Activated B cell treated with CpG ODN at 0.5 μM for 24 hours (primary cell): ENCODE measurements around the gene NR6A1. TPM values are rescaled to one million over a fixed set of nuclear protein-coding genes. Genes with fewer than 3 reads are reported as not detected.
"Not testable (repeated sequence)": the region's sequence is repeated elsewhere in the genome, so short reads cannot be mapped to it uniquely, and the experiment has no call there.

Experiments used
- ATAC-seq: fragments of 200-7000 bp; cut with Tn5 transposase; one replicate; pipeline ENCODE4 v1.10.0; 2021; ENCODE audit warnings: low read depth, mild to moderate bottlenecking, moderate library complexity
- CTCF ChIA-PET: fragments of 350-600 bp; sonication (Branson Sonifier 250); formaldehyde crosslinking; loops from one replicate; lab custom pipeline; 2021; ENCODE audit warnings: antibody characterized with exemption; lab: Charles Lee
- POLR2A ChIA-PET: fragments of 350-600 bp; sonication (Branson Sonifier 250); formaldehyde crosslinking; loops from one replicate; lab custom pipeline; 2021; ENCODE audit warnings: antibody characterized with exemption; lab: Charles Lee
- DNase-seq: peaks from one replicate; pipeline ENCODE4 v3.0.0; 2022
- H3K27ac Mint-ChIP-seq: one replicate; pipeline ENCODE4 v1.8.0; 2020; ENCODE audit warnings: mixed read lengths
- H3K27me3 Mint-ChIP-seq: one replicate; pipeline ENCODE4 v1.8.0; 2021; ENCODE audit warnings: mixed read lengths
- H3K36me3 Mint-ChIP-seq: one replicate; pipeline ENCODE4 v1.8.0; 2021; ENCODE audit warnings: low read depth, mixed read lengths
- H3K4me1 Mint-ChIP-seq: one replicate; pipeline ENCODE4 v1.8.0; 2021; ENCODE audit warnings: mixed read lengths
- H3K4me3 Mint-ChIP-seq: one replicate; pipeline ENCODE4 v1.8.0; 2020; ENCODE audit warnings: mild to moderate bottlenecking, mixed read lengths
- H3K9me3 Mint-ChIP-seq: one replicate; pipeline ENCODE4 v1.8.0; 2020; ENCODE audit warnings: mixed read lengths
- intact Hi-C: fragments of 100-400 bp; cut with micrococcal nuclease; formaldehyde crosslinking; loops from one replicate; pipeline ENCODE4 v1.15.1; 2024
- total RNA-seq: library from RNA; stranded (reverse); gene quantifications from 2 replicates; pipeline ENCODE4 v1.2.3, GENCODE V29; 2022
- TF ChIP-seq, protein P1 (sequence below): fragments of 200-600 bp; IDR thresholded peaks from one replicate; pipeline ENCODE4 v1.8.0; 2022; ENCODE audit warnings: antibody characterized with exemption, mild to moderate bottlenecking

NR6A1 gene
- total RNA-seq, 1 donor from 2014 or later: 3.1 TPM

DNA sequence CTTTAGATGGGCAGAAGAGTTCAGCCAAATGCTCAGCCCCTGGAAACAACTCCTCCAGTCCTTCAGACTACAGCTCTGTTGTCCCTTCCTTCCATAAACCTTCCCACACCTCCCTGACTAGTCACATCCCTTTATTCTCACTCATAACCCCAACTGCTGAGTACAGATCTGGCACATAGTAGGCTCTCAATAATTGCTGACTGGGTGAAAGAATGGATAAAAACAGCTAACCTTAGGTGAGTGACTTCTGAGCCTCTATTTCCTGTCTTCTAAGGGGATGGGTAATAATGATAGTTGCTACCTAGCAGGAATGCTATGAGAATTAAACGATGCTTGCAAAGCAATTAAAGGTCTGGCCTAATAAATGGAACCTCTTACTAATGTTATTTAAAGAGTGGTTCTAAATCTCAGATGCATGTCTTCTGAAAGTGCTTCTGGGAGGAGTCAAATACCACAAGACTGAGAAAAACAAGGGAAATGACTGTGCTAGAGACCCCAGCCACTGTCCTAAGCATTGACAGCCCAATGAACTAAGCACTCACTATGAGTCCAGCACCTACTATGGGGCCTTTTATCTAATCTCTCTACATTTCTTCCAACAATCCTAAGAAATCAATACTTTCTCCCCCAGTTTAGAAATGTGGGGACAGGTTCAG, 2.5 kb upstream of the NR6A1 start:
- H3K9me3 Mint-ChIP-seq: no peaks in the 10 kb centered on the region
- intact Hi-C loops: loop anchor here (1.0 to 5.0 kb wide), 5 partner anchors 27 to 601 kb away; partner anchors contain the start of gene WDR38
- POLR2A ChIA-PET: interaction anchor here (0.7 to 1.2 kb wide), 2 partner anchors 27 to 80 kb away, joined by 3 to 4 read pairs; partner anchors contain the start of gene WDR38
- H3K4me3 Mint-ChIP-seq: peak overlapping the region; percentile 32
- H3K27ac Mint-ChIP-seq: no peak overlapping the region
- peaks cover 43% of the 10 kb centered on the region for H3K4me1 Mint-ChIP-seq
- DNase-seq (no peak), ATAC-seq (no peak)
- CTCF ChIA-PET: interaction anchor here (0.7 to 10.3 kb wide), 7 partner anchors 9 to 124 kb away, joined by 3 to 216 read pairs (median 4); partner anchors contain the start of gene WDR38
- peaks cover 6% of the 10 kb centered on the region for H3K36me3 Mint-ChIP-seq
- peaks cover 31% of the 10 kb centered on the region for H3K27me3 Mint-ChIP-seq
- TF ChIP-seq, protein P1, sequence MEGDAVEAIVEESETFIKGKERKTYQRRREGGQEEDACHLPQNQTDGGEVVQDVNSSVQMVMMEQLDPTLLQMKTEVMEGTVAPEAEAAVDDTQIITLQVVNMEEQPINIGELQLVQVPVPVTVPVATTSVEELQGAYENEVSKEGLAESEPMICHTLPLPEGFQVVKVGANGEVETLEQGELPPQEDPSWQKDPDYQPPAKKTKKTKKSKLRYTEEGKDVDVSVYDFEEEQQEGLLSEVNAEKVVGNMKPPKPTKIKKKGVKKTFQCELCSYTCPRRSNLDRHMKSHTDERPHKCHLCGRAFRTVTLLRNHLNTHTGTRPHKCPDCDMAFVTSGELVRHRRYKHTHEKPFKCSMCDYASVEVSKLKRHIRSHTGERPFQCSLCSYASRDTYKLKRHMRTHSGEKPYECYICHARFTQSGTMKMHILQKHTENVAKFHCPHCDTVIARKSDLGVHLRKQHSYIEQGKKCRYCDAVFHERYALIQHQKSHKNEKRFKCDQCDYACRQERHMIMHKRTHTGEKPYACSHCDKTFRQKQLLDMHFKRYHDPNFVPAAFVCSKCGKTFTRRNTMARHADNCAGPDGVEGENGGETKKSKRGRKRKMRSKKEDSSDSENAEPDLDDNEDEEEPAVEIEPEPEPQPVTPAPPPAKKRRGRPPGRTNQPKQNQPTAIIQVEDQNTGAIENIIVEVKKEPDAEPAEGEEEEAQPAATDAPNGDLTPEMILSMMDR: no peak

DNA sequence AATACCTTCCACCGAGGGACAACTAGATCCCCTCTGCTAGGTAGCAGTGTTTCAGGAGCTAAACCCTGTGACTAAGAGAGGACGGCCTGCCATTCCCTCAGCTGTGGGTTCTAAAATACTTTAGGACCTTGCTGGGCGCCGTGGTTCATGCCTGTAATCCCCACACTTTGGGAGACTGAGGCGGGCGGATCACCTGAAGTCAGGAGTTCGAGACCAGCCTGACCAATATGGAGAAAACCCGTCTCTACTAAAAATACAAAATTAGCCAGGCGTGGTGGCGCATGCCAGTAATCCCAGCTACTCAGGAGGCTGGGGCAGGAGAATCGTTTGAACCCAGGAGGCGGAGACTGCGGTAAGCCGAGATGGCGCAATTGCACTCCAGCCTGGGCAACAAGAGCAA, 1.8 kb upstream of the NR6A1 start:
- H3K36me3 Mint-ChIP-seq, ATAC-seq, DNase-seq, H3K9me3 Mint-ChIP-seq: not testable (repeated sequence)
- ChIA-PET POLR2A (interaction anchor here (0.7 to 1.2 kb wide), 3 partner anchors 28 to 80 kb away, joined by 3 to 4 read pairs (median 3); partner anchors contain the start of gene WDR38), CTCF (interaction anchor here (0.7 to 10.3 kb wide), 9 partner anchors 8 to 370 kb away, joined by 3 to 216 read pairs (median 8); partner anchors contain the start of genes ARPC5L, RPL35, SCAI and WDR38)
- Mint-ChIP-seq H3K27me3 (peaks cover 33% of the 10 kb centered on the region), H3K27ac (peak overlapping the region; percentile 53), H3K4me1 (peaks cover 43% of the 10 kb centered on the region), H3K4me3 (peak overlapping the region; percentile 88)
- intact Hi-C loops: loop anchor here (5.0 kb wide), 1 partner anchor 156 kb away; no protein-coding TSS in a partner anchor

DNA sequence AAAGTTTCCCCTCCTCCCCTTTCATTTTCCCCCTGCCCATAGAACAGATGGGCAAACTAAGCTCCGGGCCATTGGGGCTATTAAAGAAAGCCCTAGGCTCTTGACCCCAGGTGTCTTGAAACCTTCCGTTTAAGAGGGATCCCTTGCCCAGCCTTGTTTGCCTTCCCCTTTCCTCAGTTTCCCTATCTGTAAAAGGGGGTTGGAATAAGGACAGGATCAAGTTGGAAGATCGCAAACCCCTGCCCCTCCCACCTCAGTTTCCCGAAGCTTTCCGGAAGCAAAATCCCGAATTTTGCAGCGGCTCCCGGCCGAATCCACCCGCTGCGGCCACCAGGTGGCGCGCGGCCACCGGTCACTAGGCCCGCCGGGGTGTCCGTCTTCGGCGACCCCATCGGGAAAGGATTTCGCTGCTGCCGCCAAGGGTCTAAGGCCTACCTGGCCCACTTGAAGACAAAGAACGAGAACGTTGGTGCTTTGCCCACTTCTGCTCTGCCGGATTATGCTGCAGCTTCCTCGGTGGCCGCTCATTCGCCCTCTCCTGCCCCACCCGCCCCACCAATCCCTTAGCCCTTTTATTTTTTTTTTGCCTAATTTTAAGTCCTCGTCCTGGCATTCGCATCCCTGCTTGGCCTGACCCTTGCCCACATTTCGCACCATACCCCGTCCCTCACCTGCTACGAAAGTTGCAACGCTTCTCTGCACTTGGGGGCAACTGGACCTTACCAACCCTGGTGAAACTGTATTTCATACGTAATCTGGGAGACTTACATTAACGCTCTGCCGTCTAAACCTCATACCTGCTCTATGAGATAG, 962 bp upstream of the NR6A1 start:
- Mint-ChIP-seq H3K36me3 (peaks cover 6% of the 10 kb centered on the region), H3K4me3 (peak overlapping the region; percentile 88), H3K27ac (peak overlapping the region; percentile 53), H3K4me1 (peaks cover 43% of the 10 kb centered on the region), H3K9me3 (no peaks in the 10 kb centered on the region), H3K27me3 (peaks cover 38% of the 10 kb centered on the region)
- DNase-seq: peak; percentile 57
- TF ChIP-seq, protein P1: peak; percentile 81
- ChIA-PET POLR2A (interaction anchor here (0.6 to 2.6 kb wide), 7 partner anchors 28 to 357 kb away, joined by 3 to 23 read pairs (median 4); partner anchors contain the start of genes ARPC5L, RPL35 and WDR38), CTCF (interaction anchor here (0.6 to 10.3 kb wide), 8 partner anchors 29 to 590 kb away, joined by 3 to 216 read pairs (median 11); partner anchors contain the start of genes ARPC5L, RPL35, SCAI and WDR38)
- intact Hi-C loops: loop anchor here (1.0 to 5.0 kb wide), 8 partner anchors 91 to 469 kb away; partner anchors contain the start of genes ARPC5L, GOLGA1, HSPA5 and PPP6C
- ATAC-seq: no peak

DNA sequence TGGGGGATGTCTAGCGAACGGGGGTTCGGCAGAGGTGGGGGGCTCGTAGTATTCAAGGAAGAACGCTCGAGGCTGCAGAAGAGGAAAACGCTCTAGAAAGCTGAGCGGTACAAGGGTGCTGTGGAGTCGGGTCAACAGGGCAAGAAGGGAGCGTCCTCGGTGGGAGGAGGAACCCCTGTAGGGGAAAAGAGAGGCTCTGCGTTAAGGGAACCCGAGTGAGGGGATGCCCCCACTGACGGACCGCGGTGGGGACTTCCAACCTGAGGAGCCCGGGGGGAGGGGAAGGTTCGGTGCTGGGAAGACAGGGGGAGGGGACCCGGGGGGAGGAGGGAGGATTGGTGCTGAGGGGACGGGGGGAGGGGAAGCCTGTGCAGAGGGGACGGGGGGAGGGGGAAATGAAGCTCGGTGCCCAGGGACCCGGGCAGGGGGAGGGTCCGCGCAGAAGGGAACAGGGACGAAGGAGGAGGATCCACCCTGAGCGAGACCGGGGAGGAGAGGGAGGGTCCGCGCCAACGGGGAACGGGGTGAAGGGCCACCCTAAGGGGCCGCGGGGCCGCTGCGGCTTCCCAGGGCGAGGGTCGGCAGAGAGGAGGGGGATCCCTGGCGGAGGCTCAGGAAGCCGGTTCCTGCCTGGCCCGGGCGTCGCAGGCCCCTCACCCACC, 621 bp downstream of the NR6A1 start:
- TF ChIP-seq, protein P1: no peak
- Mint-ChIP-seq H3K27ac (peak overlapping the region; percentile 46), H3K4me3 (peak overlapping the region; percentile 90), H3K4me1 (peaks cover 32% of the 10 kb centered on the region), H3K36me3 (peaks cover 6% of the 10 kb centered on the region), H3K9me3 (no peaks in the 10 kb centered on the region), H3K27me3 (peaks cover 34% of the 10 kb centered on the region)
- DNase-seq (no peak), ATAC-seq (no peak)
- POLR2A ChIA-PET: interaction anchor here (0.5 to 2.6 kb wide), 10 partner anchors 30 to 525 kb away, joined by 3 to 23 read pairs (median 6); partner anchors contain the start of genes ARPC5L, HSPA5, RPL35 and WDR38
- CTCF ChIA-PET: interaction anchor here (1.7 to 10.3 kb wide), 6 partner anchors 30 to 372 kb away, joined by 6 to 216 read pairs (median 16); partner anchors contain the start of genes ARPC5L, RPL35, SCAI and WDR38
- intact Hi-C loops: loop anchor here (1.0 to 5.0 kb wide), 8 partner anchors 92 to 470 kb away; partner anchors contain the start of genes ARPC5L, GOLGA1, HSPA5 and PPP6C
